ENCODE results near the gene AKR1E2.

Gene AKR1E2

GRCh38 chr10:4786043-4786839 is 39.8 kb upstream of the AKR1E2 start:
- no peak for TF ChIP-seq CTCF (conservative IDR thresholded peaks at IDR 0.05)
- H3K27ac ChIP-seq, result no peak overlapping the region

- H3K27ac ChIP-seq, result no peak overlapping the region
- TF ChIP-seq CTCF (conservative IDR thresholded peaks at IDR 0.05), result no peak
These were observed 36.0 kb upstream of the AKR1E2 start for GRCh38 chr10:4790045-4790444.

- no peak overlapping the region for H3K27ac ChIP-seq
- no peak for TF ChIP-seq CTCF (conservative IDR thresholded peaks at IDR 0.05)
These were observed 35.1 kb upstream of the AKR1E2 start for GRCh38 chr10:4790922-4791321.

GRCh38 chr10:4792381-4792780 is 33.6 kb upstream of the AKR1E2 start:
- H3K27ac ChIP-seq, result no peak overlapping the region
- TF ChIP-seq CTCF (conservative IDR thresholded peaks at IDR 0.05), result no peak

DNA sequence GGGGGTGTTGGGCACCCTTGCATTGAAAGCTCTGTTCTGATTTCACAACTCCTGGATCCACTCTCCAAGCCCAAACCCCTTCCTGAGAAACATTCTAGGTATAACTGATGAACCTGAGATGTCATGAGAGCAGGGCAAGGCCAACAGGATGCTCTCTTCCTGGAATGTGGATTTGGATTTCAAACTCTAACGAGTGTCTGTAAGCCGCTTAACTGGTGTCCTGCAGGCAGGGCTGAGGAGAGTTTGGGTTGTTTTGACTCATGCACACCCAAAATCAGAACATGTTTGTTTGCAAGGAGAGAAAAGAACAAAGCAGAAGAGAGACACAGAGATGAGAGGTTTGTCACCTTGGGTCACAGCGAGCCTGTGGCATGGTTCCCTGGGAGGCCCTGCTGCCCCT is 24.6 kb upstream of the AKR1E2 start:
- no peak for TF ChIP-seq CTCF (conservative IDR thresholded peaks at IDR 0.05)
- no peak overlapping the region for H3K27ac ChIP-seq

DNA sequence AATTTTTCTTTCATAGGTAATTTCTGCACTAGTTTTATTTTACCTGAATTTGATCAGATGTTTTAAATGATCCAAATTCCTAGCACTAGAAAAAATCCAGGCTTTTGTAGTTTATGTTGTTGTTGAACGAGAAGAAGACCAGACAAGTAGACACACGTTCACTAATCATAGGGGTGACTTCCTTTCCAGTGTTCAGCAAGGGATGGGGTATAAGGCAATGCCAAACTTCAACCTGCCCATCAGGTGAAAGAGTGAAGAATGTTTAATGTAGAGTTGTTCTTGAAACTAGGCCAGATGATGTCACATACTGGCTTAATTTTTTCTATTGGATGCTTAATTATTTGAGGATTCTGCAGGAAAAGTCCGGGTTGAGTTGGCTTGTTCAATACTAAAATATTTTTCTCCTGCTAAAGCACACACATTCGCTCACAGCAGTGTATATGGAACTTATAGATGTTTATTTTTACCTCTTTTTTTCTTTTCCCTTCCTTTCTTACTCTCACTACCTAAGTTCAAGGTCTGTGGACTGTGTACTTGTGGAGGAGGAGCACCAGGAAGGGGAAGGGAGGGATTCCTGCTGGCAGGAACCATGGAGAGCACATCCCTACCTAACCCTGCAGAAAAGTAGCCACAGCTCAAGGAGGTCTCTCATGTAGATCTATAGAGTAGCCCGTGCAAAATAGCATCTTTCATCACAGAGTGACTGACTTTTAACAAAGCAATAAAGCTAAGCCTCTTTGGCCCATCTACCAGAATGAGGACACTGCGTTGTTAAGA is 23.1 kb upstream of the AKR1E2 start:
- no peak for TF ChIP-seq CTCF (conservative IDR thresholded peaks at IDR 0.05)
- no peak overlapping the region for H3K27ac ChIP-seq

DNA sequence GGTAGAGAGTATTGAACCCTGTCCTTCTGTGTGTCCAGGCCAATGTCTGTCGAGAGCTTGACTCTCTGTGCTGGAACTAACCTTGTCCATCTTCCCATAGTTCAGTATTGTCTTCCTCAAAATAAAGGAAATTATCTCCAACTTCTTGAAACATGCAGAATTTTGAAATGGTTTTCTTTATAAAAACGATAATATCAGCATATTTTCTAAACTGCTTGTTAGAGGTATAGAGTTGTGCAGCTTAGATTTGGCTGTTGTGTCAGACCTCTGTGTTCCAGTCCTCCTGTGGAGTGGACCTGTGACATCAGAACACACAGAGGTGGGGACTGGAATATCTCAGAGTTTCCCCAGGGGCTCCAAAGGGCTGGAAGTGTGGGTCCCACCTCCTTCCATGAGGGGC is 22.2 kb upstream of the AKR1E2 start:
- TF ChIP-seq CTCF (conservative IDR thresholded peaks at IDR 0.05), result no peak
- no peak overlapping the region for H3K27ac ChIP-seq

Measured in VCaP (cell line).